Prostate gland (tissue), 2 donors: ENCODE measurements around the gene ADAMTS17.

Experiments
- POLR2A ChIP-seq: fragments of 450-650 bp; IDR thresholded peaks from one replicate; pipeline ENCODE4 v1.6.1; 2016; ENCODE audit warnings: antibody characterized with exemption, mild to moderate bottlenecking
- POLR2AphosphoS5 ChIP-seq: sonication (generic); formaldehyde crosslinking; IDR thresholded peaks from one replicate; pipeline ENCODE4 v1.6.1; 2017; ENCODE audit warnings: antibody characterized with exemption
- TF ChIP-seq, protein P1 (sequence below), 4 experiments: fragments of 200-600 bp in 2 of 4; fragments of 450-650 bp in 2 of 4; sonication (generic) in 2 of 4; IDR thresholded peaks; 1 replicate in 3 of 4; 2 replicates in 1 of 4; pipeline ENCODE4 v1.5.1; 2016 to 2019; ENCODE audit warnings: antibody characterized with exemption in 4 of 4, mild to moderate bottlenecking in 2 of 4, moderate library complexity in 2 of 4

DNA sequence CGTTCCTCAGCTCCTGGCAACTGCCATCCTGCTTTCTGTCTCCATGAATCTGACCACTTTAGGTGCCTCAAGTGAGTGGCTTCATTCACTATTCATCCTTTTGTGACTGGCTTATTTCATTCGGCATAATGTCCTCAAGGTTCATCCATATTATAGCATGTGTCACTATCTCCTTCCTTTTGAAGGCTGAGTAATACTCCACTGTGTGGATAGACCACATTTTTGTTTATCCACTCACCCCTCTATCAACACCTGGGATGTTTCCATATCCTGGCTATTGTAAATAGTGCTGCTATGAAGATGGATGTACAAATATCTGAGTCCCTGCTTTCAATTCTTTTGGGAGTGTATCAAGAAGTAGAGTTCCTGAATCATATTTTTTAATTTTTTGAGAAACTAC lies 98.8 kb downstream of the ADAMTS17 start:
- TF ChIP-seq, protein P1, sequence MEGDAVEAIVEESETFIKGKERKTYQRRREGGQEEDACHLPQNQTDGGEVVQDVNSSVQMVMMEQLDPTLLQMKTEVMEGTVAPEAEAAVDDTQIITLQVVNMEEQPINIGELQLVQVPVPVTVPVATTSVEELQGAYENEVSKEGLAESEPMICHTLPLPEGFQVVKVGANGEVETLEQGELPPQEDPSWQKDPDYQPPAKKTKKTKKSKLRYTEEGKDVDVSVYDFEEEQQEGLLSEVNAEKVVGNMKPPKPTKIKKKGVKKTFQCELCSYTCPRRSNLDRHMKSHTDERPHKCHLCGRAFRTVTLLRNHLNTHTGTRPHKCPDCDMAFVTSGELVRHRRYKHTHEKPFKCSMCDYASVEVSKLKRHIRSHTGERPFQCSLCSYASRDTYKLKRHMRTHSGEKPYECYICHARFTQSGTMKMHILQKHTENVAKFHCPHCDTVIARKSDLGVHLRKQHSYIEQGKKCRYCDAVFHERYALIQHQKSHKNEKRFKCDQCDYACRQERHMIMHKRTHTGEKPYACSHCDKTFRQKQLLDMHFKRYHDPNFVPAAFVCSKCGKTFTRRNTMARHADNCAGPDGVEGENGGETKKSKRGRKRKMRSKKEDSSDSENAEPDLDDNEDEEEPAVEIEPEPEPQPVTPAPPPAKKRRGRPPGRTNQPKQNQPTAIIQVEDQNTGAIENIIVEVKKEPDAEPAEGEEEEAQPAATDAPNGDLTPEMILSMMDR (IDR thresholded peaks at IDR 0.05): no peak
- TF ChIP-seq POLR2A: no peak
- no peak for TF ChIP-seq POLR2AphosphoS5
